Adipose tissue (tissue), 3 donors: Measurements from ENCODE around the gene ATAD3C. TPM values are rescaled to one million over a fixed set of nuclear protein-coding genes. Genes with fewer than 3 reads are reported as not detected.
"Not testable (repeated sequence)": the region's sequence is repeated elsewhere in the genome, so short reads cannot be mapped to it uniquely, and the experiment has no call there.

Source experiments
- H3K27ac ChIP-seq: one replicate; pipeline ENCODE4 v1.5.1; 2013; ENCODE audit warnings: low read depth, low read length
- WGBS, 3 donors: extraction: QIAGEN DNeasy Blood & Tissue Kit; methylation state at CpG; one replicate each; pipeline ENCODE4 v1.1.7; 2013; 5-methylcytosine and 5-hydroxymethylcytosine counted together
- polyA plus RNA-seq, 3 donors: library from polyadenylated mRNA; stranded (reverse); fragments of 200-250 nt; gene quantifications; one replicate each; pipeline ENCODE4 v1.2.3, GENCODE V29; 2013
- donor health status: healthy with polysubstance abuse.
- donor health status: Bipolar disorder and iron deficiency.
- donor health status: healthy.

ATAD3C gene
- polyA plus RNA-seq, 3 donors, result 0.34 to 10.3 (median 2.2) TPM

- 95 to 97% (median 96%) methylated on average over 33 to 41 of the region's 46 CpGs for WGBS, 3 donors
- H3K27ac ChIP-seq, result not testable (repeated sequence)
Measured at GRCh38 chr1:1484976-1485750, 35.7 kb downstream of the ATAD3C start.

- not testable (repeated sequence) for H3K27ac ChIP-seq
- WGBS, 3 donors, result 93 to 95% (median 94%) methylated on average over 24 to 31 of the region's 31 CpGs
Measured at GRCh38 chr1:1485755-1486317, 36.3 kb downstream of the ATAD3C start.

- WGBS, 3 donors, result 94 to 95% (median 95%) methylated on average over 18 of the region's 18 CpGs
- no peak overlapping the region for H3K27ac ChIP-seq
Measured at GRCh38 chr1:1487701-1488100, 38.2 kb downstream of the ATAD3C start.

- no peak overlapping the region for H3K27ac ChIP-seq
- WGBS, 3 donors, result 95 to 96% (median 95%) methylated on average over 16 of the region's 16 CpGs
Measured at GRCh38 chr1:1489231-1489630, 39.7 kb downstream of the ATAD3C start.

- 96 to 98% (median 98%) methylated on average over 19 of the region's 19 CpGs for WGBS, 3 donors
- H3K27ac ChIP-seq, result no peak overlapping the region
Measured at GRCh38 chr1:1489861-1490260, 40.4 kb downstream of the ATAD3C start.

- 96 to 98% (median 97%) methylated on average over 17 to 18 of the region's 25 CpGs for WGBS, 3 donors
- H3K27ac ChIP-seq, result no peak overlapping the region
Measured at GRCh38 chr1:1490633-1491230, 41.2 kb downstream of the ATAD3C start.

- no peak overlapping the region for H3K27ac ChIP-seq
- 98 to 99% (median 98%) methylated on average over 10 of the region's 10 CpGs for WGBS, 3 donors
Measured at GRCh38 chr1:1491601-1492000, 42.1 kb downstream of the ATAD3C start.

GRCh38 chr1:1494311-1494710, 44.8 kb downstream of the ATAD3C start:
- not testable (repeated sequence) for H3K27ac ChIP-seq
- 97 to 99% (median 99%) methylated on average over 18 to 22 of the region's 22 CpGs for WGBS, 3 donors

GRCh38 chr1:1495461-1495975, 46.0 kb downstream of the ATAD3C start:
- WGBS, 3 donors, result 90 to 92% (median 90%) methylated on average over 16 to 18 of the region's 18 CpGs
- not testable (repeated sequence) for H3K27ac ChIP-seq

GRCh38 chr1:1504777-1505365, 55.4 kb downstream of the ATAD3C start:
- H3K27ac ChIP-seq, result not testable (repeated sequence)
- 17 to 40% (median 38%) methylated on average over 16 of the region's 16 CpGs for WGBS, 3 donors

- not testable (repeated sequence) for H3K27ac ChIP-seq
- WGBS, 3 donors, result 8 to 23% (median 19%) methylated on average over 12 to 16 of the region's 22 CpGs
Measured at GRCh38 chr1:1505366-1505798, 55.9 kb downstream of the ATAD3C start.

GRCh38 chr1:1505801-1506200, 56.3 kb downstream of the ATAD3C start:
- WGBS, 3 donors, result 72 to 84% (median 75%) methylated on average over 5 of the region's 5 CpGs
- H3K27ac ChIP-seq, result not testable (repeated sequence)

GRCh38 chr1:1507305-1507704, 57.8 kb downstream of the ATAD3C start:
- 91 to 97% (median 92%) methylated on average over 4 of the region's 4 CpGs for WGBS, 3 donors
- no peak overlapping the region for H3K27ac ChIP-seq

GRCh38 chr1:1508775-1509464, 59.4 kb downstream of the ATAD3C start:
- 61 to 69% (median 68%) methylated on average over 20 to 31 of the region's 34 CpGs for whole genome bisulfite sequencing, 3 donors
- not testable (repeated sequence) for H3K27ac ChIP-seq

GRCh38 chr1:1509465-1509850, 60.0 kb downstream of the ATAD3C start:
- H3K27ac ChIP-seq, result not testable (repeated sequence)
- WGBS, 3 donors, result 66 to 89% (median 74%) methylated on average over 14 to 15 of the region's 21 CpGs

GRCh38 chr1:1510912-1511532, 61.5 kb downstream of the ATAD3C start:
- no peak overlapping the region for H3K27ac ChIP-seq
- 8 to 17% (median 17%) methylated on average over 17 of the region's 17 CpGs for WGBS, 3 donors

GRCh38 chr1:1511533-1512285, 62.2 kb downstream of the ATAD3C start, which contains the start of gene ATAD3A:
Gene ATAD3A (plus strand): TSS chr1:1512162. CDS start chr1:1512269, 107 bp downstream.
- WGBS, 3 donors, result 0 to 1% (median 0%) methylated on average over 83 to 99 of the region's 99 CpGs
- no peak within 1 kb of the TSS for H3K27ac ChIP-seq
